Coronary artery (tissue), 2 donors: Measurements from ENCODE around the gene ABLIM2.

Experiments used
- DNase-seq: peaks from one replicate; pipeline ENCODE4 v3.0.0-alpha.2; 2017; ENCODE audit warnings: low spot score
- H3K27ac ChIP-seq, 2 donors: fragments of 200-600 bp; sonication (generic); one replicate each; pipeline ENCODE4 v1.5.1; 2016 to 2019
- H3K4me3 ChIP-seq: fragments of 200-600 bp; sonication (generic); 2 replicates; pipeline ENCODE4 v1.5.1; 2016; ENCODE audit warnings: mild to moderate bottlenecking, moderate library complexity
- CTCF ChIP-seq: fragments of 200-600 bp; sonication (generic); IDR thresholded peaks from one replicate; pipeline ENCODE4 v1.5.1; 2019; ENCODE audit warnings: antibody characterized with exemption

Gene ABLIM2

DNA sequence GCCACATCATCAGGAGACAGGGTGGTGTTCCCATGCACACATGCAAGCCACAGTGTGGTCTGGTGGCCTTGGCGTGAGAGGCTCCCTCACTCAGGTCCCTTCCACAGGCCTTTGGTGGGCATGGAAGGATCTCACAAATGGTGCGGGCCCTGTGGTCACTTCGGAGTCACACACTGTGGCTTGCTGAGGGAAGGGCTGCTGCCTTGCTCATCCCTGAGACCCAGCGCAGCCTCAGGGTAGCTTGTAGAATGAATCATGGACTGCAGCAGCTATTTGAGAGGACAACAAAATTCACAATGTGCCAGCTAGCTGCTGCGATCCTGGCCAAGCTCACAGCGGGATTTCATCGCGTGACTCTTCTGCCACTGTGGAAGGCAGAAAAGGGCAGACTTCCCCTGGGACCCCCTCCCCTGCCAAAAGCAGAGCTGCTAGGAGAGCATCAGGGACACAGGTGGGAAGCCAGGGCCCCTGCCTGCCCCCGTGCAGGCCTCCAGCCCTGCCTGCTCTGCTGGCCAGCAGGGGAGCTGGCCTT, 106.4 kb downstream of the ABLIM2 start:
- Histone ChIP-seq H3K4me3 (no peak overlapping the region), H3K27ac (no peak overlapping the region)
- TF ChIP-seq CTCF, result no peak
- no peak for DNase-seq

- H3K27ac ChIP-seq, result no peak overlapping the region
- DNase-seq, result no peak
- TF ChIP-seq CTCF, result no peak
Measured at GRCh38 chr4:8051644-8052043, 107.0 kb downstream of the ABLIM2 start.

DNA sequence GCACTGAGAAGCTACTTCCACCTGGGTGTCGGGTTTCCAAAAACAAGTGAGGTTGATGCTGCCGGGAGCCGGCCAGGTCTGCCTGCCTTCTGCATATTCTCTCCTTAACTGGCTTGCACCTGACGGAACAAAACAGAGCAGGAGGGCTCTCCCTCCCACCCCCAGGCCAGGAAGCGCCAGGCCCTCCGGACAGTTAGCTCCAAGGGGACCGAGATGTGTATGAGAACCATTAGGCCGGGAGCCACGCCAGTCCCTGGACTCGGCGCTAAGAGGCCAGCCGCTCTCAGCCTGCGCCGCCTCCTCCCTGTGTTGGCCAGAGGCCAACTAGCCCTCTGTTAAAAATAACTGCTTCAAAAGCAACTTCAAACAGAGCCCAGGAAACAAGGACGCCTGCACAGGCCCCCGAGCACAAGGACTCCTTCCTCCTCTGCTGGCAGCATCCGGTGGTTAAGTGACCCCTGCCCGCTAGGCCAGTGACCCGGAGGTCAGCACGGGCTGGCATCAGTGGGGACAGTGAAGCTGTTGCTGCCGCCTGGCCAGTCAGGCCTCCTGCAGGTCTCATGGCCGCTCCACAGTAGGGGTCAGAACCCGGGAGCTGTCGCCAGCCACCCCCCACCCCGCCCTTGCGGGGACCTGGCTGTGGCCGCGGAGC, 107.9 kb downstream of the ABLIM2 start:
- DNase-seq, result no peak
- no peak for TF ChIP-seq CTCF
- Histone ChIP-seq H3K27ac (peak overlapping the region in 1 of 2 donors; percentile 32), H3K4me3 (peak overlapping the region; percentile 55)

More at GRCh38 chr4:8051644-8052043, 107.0 kb downstream of the ABLIM2 start:
- H3K4me3 ChIP-seq, result no peak overlapping the region

DNA sequence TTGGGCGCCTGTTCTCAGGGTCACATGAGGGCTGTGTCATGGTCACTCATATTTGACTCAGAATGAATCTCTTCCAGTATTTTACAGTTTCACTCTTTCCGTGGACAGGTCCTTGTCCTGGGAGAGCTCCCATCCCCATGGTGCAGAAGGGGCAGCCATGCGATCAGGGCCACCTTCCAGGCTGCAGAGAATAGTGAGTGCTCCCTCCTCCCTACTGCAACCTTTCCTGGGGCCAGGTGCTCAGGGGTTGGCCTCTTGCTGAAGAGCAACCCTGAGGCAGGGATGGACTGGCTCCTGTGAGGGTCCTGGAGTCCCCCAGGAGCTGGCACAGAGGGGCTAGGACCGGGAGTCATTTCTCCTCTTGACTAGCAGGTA, 108.4 kb downstream of the ABLIM2 start:
- no peak overlapping the region for H3K4me3 ChIP-seq
- no peak for DNase-seq
- TF ChIP-seq CTCF, result no peak
- H3K27ac ChIP-seq, result no peak overlapping the region

DNA sequence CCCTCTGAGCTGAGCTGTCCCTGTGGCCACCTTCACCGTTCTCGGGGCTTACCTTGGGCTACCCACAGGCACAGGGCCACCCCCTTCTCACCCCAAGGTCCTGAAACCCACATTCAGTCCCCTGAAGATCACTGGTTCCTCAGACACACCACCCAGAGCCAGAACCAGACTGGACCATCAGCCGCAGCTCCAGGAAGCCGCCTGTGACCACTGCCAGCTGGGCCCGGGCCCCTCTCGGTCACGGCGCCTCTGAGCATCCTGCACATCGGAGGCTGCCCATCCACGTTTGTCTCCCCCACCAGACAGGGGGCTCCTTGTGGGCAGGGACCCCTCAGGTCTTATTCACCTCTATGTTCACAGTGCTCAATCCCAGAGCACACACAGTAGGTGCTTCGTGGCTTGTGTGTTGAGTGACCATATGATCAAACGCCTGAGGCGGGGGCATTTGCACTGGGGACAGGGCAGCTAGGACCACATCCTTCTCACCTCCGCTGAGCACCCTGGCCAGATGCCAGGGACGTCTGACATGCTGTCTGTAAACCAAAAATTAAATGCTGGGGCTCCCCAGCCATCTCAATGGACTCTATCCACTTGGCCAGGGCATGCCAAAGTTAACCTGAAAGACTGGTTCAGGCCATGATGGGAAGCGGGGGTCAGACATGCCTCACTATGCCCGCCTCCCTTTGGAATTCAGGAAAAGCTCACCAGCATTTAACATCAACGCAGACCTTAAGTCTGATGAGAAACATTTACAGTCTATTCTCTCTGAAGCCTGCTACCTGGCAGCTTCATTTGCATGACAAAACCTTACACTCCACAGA, 109.5 kb downstream of the ABLIM2 start:
- Histone ChIP-seq H3K27ac (no peak overlapping the region), H3K4me3 (no peak overlapping the region)
- DNase-seq, result no peak
- no peak for TF ChIP-seq CTCF

- TF ChIP-seq CTCF, result no peak
- no peak overlapping the region for H3K27ac ChIP-seq
- H3K4me3 ChIP-seq, result no peak overlapping the region
Measured at GRCh38 chr4:8047837-8048678, 110.6 kb downstream of the ABLIM2 start.

More at GRCh38 chr4:8047837-8048678, 110.6 kb downstream of the ABLIM2 start:
- DNase-seq, result no peak
